ENCODE measurements around the gene NEFH. TPM values are rescaled to one million over a fixed set of nuclear protein-coding genes. Genes with fewer than 3 reads are reported as not detected.
A peak's percentile ranks its signal among the peaks of the same experiment; 100 is the strongest.

NEFH gene
- polyA plus RNA-seq, 1 of the 3 experiments (the other 2 are of a cell fraction) = 3.5 TPM

DNA sequence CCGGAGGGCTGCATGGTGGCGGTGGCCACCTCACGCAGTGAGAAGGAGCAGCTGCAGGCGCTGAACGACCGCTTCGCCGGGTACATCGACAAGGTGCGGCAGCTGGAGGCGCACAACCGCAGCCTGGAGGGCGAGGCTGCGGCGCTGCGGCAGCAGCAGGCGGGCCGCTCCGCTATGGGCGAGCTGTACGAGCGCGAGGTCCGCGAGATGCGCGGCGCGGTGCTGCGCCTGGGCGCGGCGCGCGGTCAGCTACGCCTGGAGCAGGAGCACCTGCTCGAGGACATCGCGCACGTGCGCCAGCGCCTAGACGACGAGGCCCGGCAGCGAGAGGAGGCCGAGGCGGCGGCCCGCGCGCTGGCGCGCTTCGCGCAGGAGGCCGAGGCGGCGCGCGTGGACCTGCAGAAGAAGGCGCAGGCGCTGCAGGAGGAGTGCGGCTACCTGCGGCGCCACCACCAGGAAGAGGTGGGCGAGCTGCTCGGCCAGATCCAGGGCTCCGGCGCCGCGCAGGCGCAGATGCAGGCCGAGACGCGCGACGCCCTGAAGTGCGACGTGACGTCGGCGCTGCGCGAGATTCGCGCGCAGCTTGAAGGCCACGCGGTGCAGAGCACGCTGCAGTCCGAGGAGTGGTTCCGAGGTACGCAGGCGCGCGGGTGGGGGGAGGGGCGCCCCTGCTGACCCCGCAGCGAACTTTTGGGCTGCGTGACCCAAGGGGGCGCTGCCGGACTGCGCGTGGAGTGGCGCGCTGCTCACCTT is 670 bp downstream of the NEFH start:
- Histone ChIP-seq H3F3A (replicated peaks; ENCODE audit: insufficient read depth) (no peaks in the 10 kb centered on the region), H3K9ac (no peak overlapping the region), H3K27me3 (ENCODE audit: insufficient read depth) (peaks cover 9% of the 10 kb centered on the region; the same call in 1 of the 2 replicates), H3K79me2 (ENCODE audit: insufficient read depth) (no peaks in the 10 kb centered on the region), H3K27ac (ENCODE audit: low read depth in 2 of 2, low read length in 1 of 2) (peak overlapping the region in 1 of 2 experiments; percentile 23; a peak in 1 of 4 replicates), H3K9me3 (no peaks in the 10 kb centered on the region), H3K9me2 (no peaks in the 10 kb centered on the region), H3K4me2 (peak overlapping the region; percentile 75), H4K20me1 (ENCODE audit: insufficient read depth) (0 out of 2 replicates have a peak, but pooled peaks cover 5% of the 10 kb centered on the region), H3K4me1 (ENCODE audit: control insufficient read depth in 1 of 2, insufficient read depth in 2 of 2, low read depth in 1 of 2, low read length in 1 of 2) (peaks cover 0 to 32% of the 10 kb centered on the region in 2 experiments; a peak in 1 of 4 replicates), H3K4me3 (ENCODE audit: low read depth in 2 of 2, low read length in 1 of 2) (peak overlapping the region; percentile 41 to 47; a peak in 3 of 4 replicates), H2AFZ (ENCODE audit: low read depth) (peak overlapping the region; percentile 41; the same call in 1 of the 2 replicates), H3K36me3 (replicated peaks in 1 of 2; ENCODE audit: control insufficient read depth in 1 of 2, insufficient read depth in 2 of 2, low read length in 1 of 2) (no peaks in the 10 kb centered on the region)
- POLR2A ChIA-PET = interaction anchor here (0.7 to 1.7 kb wide), 8 partner anchors 9 to 137 kb away, joined by 3 to 13 read pairs (median 4); partner anchors contain the start of gene THOC5
- TF ChIP-seq FOXM1 (IDR thresholded peaks at IDR 0.05; ENCODE audit: low read depth) (no peak), RXRA (IDR thresholded peaks at IDR 0.05; ENCODE audit: borderline replicate concordance, low read depth) (no peak), FOSL2 (IDR thresholded peaks at IDR 0.05; ENCODE audit: borderline replicate concordance, low read depth) (no peak), CHD2 (IDR thresholded peaks at IDR 0.05; ENCODE audit: low read length, partially characterized antibody) (peak; percentile 98), EZH2phosphoT487 (IDR thresholded peaks at IDR 0.05; ENCODE audit: borderline replicate concordance, low read depth) (no peak), SIN3A (IDR thresholded peaks at IDR 0.05; ENCODE audit: borderline replicate concordance, low read depth, low read length) (0 out of 2 replicates have a peak, but pooled peaks have one; percentile 34), RAD21 (IDR thresholded peaks at IDR 0.05; ENCODE audit: low read length) (peak; percentile 48), NRF1 (IDR thresholded peaks at IDR 0.05; ENCODE audit: low read depth, low read length) (peak; percentile 68), MXI1 (IDR thresholded peaks at IDR 0.05; ENCODE audit: low read depth, low read length) (peak; percentile 88; the same call in 1 of the 2 replicates)
- TF ChIP-seq, protein P1, sequence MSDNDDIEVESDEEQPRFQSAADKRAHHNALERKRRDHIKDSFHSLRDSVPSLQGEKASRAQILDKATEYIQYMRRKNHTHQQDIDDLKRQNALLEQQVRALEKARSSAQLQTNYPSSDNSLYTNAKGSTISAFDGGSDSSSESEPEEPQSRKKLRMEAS (IDR thresholded peaks at IDR 0.05; ENCODE audit: low read depth) = peak; percentile 94
- TF ChIP-seq, protein P2, sequence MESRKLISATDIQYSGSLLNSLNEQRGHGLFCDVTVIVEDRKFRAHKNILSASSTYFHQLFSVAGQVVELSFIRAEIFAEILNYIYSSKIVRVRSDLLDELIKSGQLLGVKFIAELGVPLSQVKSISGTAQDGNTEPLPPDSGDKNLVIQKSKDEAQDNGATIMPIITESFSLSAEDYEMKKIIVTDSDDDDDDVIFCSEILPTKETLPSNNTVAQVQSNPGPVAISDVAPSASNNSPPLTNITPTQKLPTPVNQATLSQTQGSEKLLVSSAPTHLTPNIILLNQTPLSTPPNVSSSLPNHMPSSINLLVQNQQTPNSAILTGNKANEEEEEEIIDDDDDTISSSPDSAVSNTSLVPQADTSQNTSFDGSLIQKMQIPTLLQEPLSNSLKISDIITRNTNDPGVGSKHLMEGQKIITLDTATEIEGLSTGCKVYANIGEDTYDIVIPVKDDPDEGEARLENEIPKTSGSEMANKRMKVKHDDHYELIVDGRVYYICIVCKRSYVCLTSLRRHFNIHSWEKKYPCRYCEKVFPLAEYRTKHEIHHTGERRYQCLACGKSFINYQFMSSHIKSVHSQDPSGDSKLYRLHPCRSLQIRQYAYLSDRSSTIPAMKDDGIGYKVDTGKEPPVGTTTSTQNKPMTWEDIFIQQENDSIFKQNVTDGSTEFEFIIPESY (IDR thresholded peaks at IDR 0.05; ENCODE audit: borderline replicate concordance, low read depth) = peak; percentile 87; the same call in 1 of the 2 replicates
- WGBS (ENCODE audit: low lambda C conversion rate) = 10% methylated on average over 21 of the region's 107 CpGs
- DNase-seq = peak; percentile 96
- CTCF ChIA-PET = interaction anchor here (0.7 to 3.0 kb wide), 9 partner anchors 10 to 92 kb away, joined by 3 to 12 read pairs (median 6); partner anchors contain the start of genes AP1B1 and THOC5
